Type B pancreatic cell (in vitro differentiated cells): ENCODE measurements around the gene GSTP1. TPM values are rescaled to one million over a fixed set of nuclear protein-coding genes. Genes with fewer than 3 reads are reported as not detected.
A peak's percentile ranks its signal among the peaks of the same experiment; 100 is the strongest.

Experiments used
- DNase-seq: peaks from one replicate; pipeline ENCODE4 v3.0.0; 2021; ENCODE audit warnings: mixed read lengths; ENCODE audit not compliant: unreplicated experiment; ENCODE audit errors: extremely low spot score
- H3K27ac Mint-ChIP-seq: 2 replicates; pipeline ENCODE4 v1.8.0; 2021; ENCODE audit warnings: mild to moderate bottlenecking, mixed read lengths
- H3K27me3 Mint-ChIP-seq: 2 replicates; pipeline ENCODE4 v1.8.0; 2021; ENCODE audit warnings: mixed read lengths
- H3K36me3 Mint-ChIP-seq: 2 replicates; pipeline ENCODE4 v1.8.0; 2021; ENCODE audit warnings: mixed read lengths
- H3K4me1 Mint-ChIP-seq: one replicate; pipeline ENCODE4 v1.8.0; 2021; ENCODE audit warnings: mixed read lengths; ENCODE audit not compliant: unreplicated experiment
- H3K4me3 Mint-ChIP-seq: 2 replicates; pipeline ENCODE4 v1.8.0; 2021; ENCODE audit warnings: mild to moderate bottlenecking, mixed read lengths
- H3K9me3 Mint-ChIP-seq: 2 replicates; pipeline ENCODE4 v1.8.0; 2021; ENCODE audit warnings: mixed read lengths
- total RNA-seq: library from RNA; stranded (reverse); gene quantifications from 2 replicates; pipeline ENCODE4 v1.2.1, GENCODE V29; 2021; ENCODE audit warnings: low replicate concordance
- TF ChIP-seq, protein P1 (sequence below): fragments of 200-600 bp; sonication (generic); conservative IDR thresholded peaks from 2 replicates; pipeline ENCODE4 v1.5.0; 2021; ENCODE audit warnings: antibody characterized with exemption, mild to moderate bottlenecking

The GSTP1 gene
- total RNA-seq, 1 donor from 2014 or later, result 1,009 TPM

- no peak for DNase-seq
- H3K36me3 Mint-ChIP-seq, result no peaks in the 10 kb centered on the region
- H3K27ac Mint-ChIP-seq, result peak overlapping the region; percentile 83
- H3K4me1 Mint-ChIP-seq, result peaks cover 6% of the 10 kb centered on the region
- peaks cover 12% of the 10 kb centered on the region for H3K27me3 Mint-ChIP-seq
- no peaks in the 10 kb centered on the region for H3K9me3 Mint-ChIP-seq
- peak overlapping the region; percentile 89 for H3K4me3 Mint-ChIP-seq
- TF ChIP-seq, protein P1, sequence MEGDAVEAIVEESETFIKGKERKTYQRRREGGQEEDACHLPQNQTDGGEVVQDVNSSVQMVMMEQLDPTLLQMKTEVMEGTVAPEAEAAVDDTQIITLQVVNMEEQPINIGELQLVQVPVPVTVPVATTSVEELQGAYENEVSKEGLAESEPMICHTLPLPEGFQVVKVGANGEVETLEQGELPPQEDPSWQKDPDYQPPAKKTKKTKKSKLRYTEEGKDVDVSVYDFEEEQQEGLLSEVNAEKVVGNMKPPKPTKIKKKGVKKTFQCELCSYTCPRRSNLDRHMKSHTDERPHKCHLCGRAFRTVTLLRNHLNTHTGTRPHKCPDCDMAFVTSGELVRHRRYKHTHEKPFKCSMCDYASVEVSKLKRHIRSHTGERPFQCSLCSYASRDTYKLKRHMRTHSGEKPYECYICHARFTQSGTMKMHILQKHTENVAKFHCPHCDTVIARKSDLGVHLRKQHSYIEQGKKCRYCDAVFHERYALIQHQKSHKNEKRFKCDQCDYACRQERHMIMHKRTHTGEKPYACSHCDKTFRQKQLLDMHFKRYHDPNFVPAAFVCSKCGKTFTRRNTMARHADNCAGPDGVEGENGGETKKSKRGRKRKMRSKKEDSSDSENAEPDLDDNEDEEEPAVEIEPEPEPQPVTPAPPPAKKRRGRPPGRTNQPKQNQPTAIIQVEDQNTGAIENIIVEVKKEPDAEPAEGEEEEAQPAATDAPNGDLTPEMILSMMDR, result no peak
Observed at GRCh38 chr11:67607507-67607906, 23.9 kb downstream of the GSTP1 start.

- DNase-seq, result no peak
- Mint-ChIP-seq H3K4me1 (peaks cover 6% of the 10 kb centered on the region), H3K27me3 (peaks cover 6% of the 10 kb centered on the region), H3K4me3 (peak overlapping the region; percentile 89), H3K36me3 (no peaks in the 10 kb centered on the region), H3K27ac (no peak overlapping the region), H3K9me3 (no peaks in the 10 kb centered on the region)
- TF ChIP-seq, protein P1, result no peak
Observed at GRCh38 chr11:67608486-67608885, 24.9 kb downstream of the GSTP1 start.

DNA sequence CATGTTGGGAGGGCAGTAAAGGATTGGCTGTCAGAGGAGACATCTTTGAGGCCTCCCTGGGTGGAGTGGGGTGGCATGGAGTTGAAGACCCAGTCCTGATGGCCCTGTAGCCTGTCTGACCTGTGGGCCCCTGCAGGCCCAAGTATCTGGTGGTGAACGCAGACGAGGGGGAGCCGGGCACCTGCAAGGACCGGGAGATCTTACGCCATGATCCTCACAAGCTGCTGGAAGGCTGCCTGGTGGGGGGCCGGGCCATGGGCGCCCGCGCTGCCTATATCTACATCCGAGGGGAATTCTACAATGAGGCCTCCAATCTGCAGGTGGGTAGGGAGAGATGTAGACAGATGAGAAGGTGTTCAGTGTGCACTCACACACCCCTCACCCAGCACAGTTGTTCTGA, 25.7 kb downstream of the GSTP1 start:
- no peaks in the 10 kb centered on the region for H3K36me3 Mint-ChIP-seq
- TF ChIP-seq, protein P1, result no peak
- H3K27ac Mint-ChIP-seq, result no peak overlapping the region
- no peaks in the 10 kb centered on the region for H3K9me3 Mint-ChIP-seq
- no peak for DNase-seq
- peaks cover 4% of the 10 kb centered on the region for H3K4me1 Mint-ChIP-seq
- H3K27me3 Mint-ChIP-seq, result peaks cover 3% of the 10 kb centered on the region
- no peak overlapping the region for H3K4me3 Mint-ChIP-seq

DNA sequence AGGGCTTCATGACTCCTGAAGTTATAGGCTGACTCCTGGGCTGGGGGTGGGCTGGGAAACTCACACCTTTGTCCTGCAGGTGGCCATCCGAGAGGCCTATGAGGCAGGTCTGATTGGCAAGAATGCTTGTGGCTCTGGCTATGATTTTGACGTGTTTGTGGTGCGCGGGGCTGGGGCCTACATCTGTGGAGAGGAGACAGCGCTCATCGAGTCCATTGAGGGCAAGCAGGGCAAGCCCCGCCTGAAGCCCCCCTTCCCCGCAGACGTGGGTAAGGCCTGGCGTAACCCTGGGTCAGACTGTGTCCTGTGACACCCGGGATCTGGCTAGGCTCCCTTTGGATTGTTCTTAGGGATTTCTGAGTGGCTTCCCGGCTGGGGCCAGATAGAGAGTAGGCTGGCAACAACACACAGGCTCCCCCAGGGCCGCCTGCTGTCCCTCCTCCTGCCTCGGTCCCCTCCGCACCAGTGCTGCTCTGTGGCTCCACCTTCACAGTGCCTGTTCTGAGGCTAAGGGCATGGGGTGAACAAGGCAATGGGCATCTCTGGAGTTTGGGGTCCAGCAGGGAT, 26.8 kb downstream of the GSTP1 start:
- Mint-ChIP-seq H3K9me3 (no peaks in the 10 kb centered on the region), H3K27me3 (no peaks in the 10 kb centered on the region), H3K27ac (no peak overlapping the region), H3K36me3 (no peaks in the 10 kb centered on the region), H3K4me3 (no peak overlapping the region), H3K4me1 (no peaks in the 10 kb centered on the region)
- TF ChIP-seq, protein P1, result no peak
- no peak for DNase-seq

DNA sequence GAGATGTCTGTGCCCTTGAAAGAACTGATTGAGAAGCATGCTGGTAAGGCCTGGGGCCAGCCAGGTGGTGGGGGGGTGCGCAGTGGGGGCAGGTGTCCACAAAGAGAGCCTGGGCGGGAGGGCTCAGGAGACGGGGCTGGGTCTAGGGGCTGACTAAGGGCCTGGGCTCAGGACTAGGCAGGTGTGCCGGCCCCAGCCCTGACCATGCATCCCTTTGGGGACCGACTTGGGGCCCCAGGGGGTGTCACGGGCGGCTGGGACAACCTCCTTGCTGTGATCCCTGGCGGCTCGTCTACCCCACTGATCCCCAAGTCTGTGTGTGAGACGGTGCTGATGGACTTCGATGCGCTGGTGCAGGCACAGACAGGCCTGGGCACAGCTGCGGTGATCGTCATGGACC, 27.6 kb downstream of the GSTP1 start:
- Mint-ChIP-seq H3K4me1 (no peaks in the 10 kb centered on the region), H3K4me3 (no peak overlapping the region), H3K27ac (no peak overlapping the region), H3K27me3 (no peaks in the 10 kb centered on the region), H3K36me3 (no peaks in the 10 kb centered on the region), H3K9me3 (no peaks in the 10 kb centered on the region)
- TF ChIP-seq, protein P1, result no peak
- DNase-seq, result no peak
